ENCODE data around the gene ADH7. TPM values are rescaled to one million over a fixed set of nuclear protein-coding genes. Genes with fewer than 3 reads are reported as not detected.

ADH7 gene
- total RNA-seq (2014; rRNA removed; shearing (Covaris generic)): not detected in 2 replicates
- not detected in 2 replicates for polyA plus RNA-seq (2016; fragmentation: Nextera tagmentation; extraction: Ambion mirVana)

- Histone ChIP-seq H3K4me3 (no peak within 1 kb of the TSS), H3K79me2 (ENCODE audit: insufficient read depth) (no peaks in the 10 kb centered on the region), H3K4me1 (ENCODE audit: insufficient read depth) (no peaks in the 10 kb centered on the region), H3K27ac (no peak within 1 kb of the TSS), H3K36me3 (ENCODE audit: low read depth) (no peaks in the 10 kb centered on the region), H3K9me3 (ENCODE audit: low read depth) (no peaks in the 10 kb centered on the region), H4K20me1 (ENCODE audit: insufficient read depth) (no peaks in the 10 kb centered on the region), H3F3A (ENCODE audit: insufficient read depth) (no peaks in the 10 kb centered on the region), H3K27me3 (replicated peaks; ENCODE audit: insufficient read depth) (no peaks in the 10 kb centered on the region), H3K4me2 (ENCODE audit: unreplicated experiment) (no peak within 1 kb of the TSS), H3K9me2 (ENCODE audit: insufficient read depth) (no peaks in the 10 kb centered on the region), H3K9ac (no peak within 1 kb of the TSS), H2AFZ (no peak within 1 kb of the TSS)
- 75 to 84% methylated on average over 1 of the region's 1 CpG for WGBS, 2 experiments (ENCODE audit: low coverage in 1 of 2, low lambda C conversion rate in 2 of 2, missing lambda C conversion rate in 2 of 2)
- no peak for DNase-seq
- in situ Hi-C loops (cut with MboI): no loop called here
- no peak for TF ChIP-seq EZH2phosphoT487 (IDR thresholded peaks at IDR 0.05; ENCODE audit: insufficient read depth, low read depth)
- TF ChIP-seq EZH2 (IDR thresholded peaks at IDR 0.05; ENCODE audit: insufficient read depth, poor library complexity, severe bottlenecking): no peak
These were observed at the start of gene ADH7 for GRCh38 chr4:99435154-99435553. Gene ADH7, minus strand, starts transcription at chr4:99435342. Its CDS starts 109 bp downstream, at chr4:99435233.

GRCh38 chr4:99483636-99484035, 48.5 kb upstream of the ADH7 start:
- Histone ChIP-seq H3K4me2 (ENCODE audit: unreplicated experiment) (no peak overlapping the region), H3K27ac (no peak overlapping the region), H3K9me3 (ENCODE audit: low read depth) (no peaks in the 10 kb centered on the region), H3K9me2 (ENCODE audit: insufficient read depth) (no peaks in the 10 kb centered on the region), H3K79me2 (ENCODE audit: insufficient read depth) (no peaks in the 10 kb centered on the region), H3K27me3 (replicated peaks; ENCODE audit: insufficient read depth) (no peaks in the 10 kb centered on the region), H4K20me1 (ENCODE audit: insufficient read depth) (no peaks in the 10 kb centered on the region), H3F3A (ENCODE audit: insufficient read depth) (no peaks in the 10 kb centered on the region), H3K4me3 (no peak overlapping the region), H3K4me1 (ENCODE audit: insufficient read depth) (no peaks in the 10 kb centered on the region), H2AFZ (no peak overlapping the region), H3K36me3 (ENCODE audit: low read depth) (no peaks in the 10 kb centered on the region), H3K9ac (no peak overlapping the region)
- DNase-seq: peak; percentile 40
- TF ChIP-seq EZH2 (IDR thresholded peaks at IDR 0.05; ENCODE audit: insufficient read depth, poor library complexity, severe bottlenecking): no peak
- TF ChIP-seq EZH2phosphoT487 (IDR thresholded peaks at IDR 0.05; ENCODE audit: insufficient read depth, low read depth): no peak
- in situ Hi-C loops (cut with MboI): no loop called here
- WGBS, 2 experiments (ENCODE audit: low coverage in 1 of 2, low lambda C conversion rate in 2 of 2, missing lambda C conversion rate in 2 of 2): 0 to 4% methylated on average over 1 of the region's 1 CpG

GRCh38 chr4:99473131-99473530, 38.0 kb upstream of the ADH7 start:
- Histone ChIP-seq H3F3A (ENCODE audit: insufficient read depth) (no peaks in the 10 kb centered on the region), H3K4me1 (ENCODE audit: insufficient read depth) (no peaks in the 10 kb centered on the region), H3K27me3 (replicated peaks; ENCODE audit: insufficient read depth) (0 out of 2 replicates have a peak, but pooled peaks cover 5% of the 10 kb centered on the region), H3K9me3 (ENCODE audit: low read depth) (no peaks in the 10 kb centered on the region), H3K9me2 (ENCODE audit: insufficient read depth) (no peaks in the 10 kb centered on the region), H3K79me2 (ENCODE audit: insufficient read depth) (no peaks in the 10 kb centered on the region), H2AFZ (no peak overlapping the region), H3K4me2 (ENCODE audit: unreplicated experiment) (no peak overlapping the region), H3K27ac (no peak overlapping the region), H3K4me3 (no peak overlapping the region), H4K20me1 (ENCODE audit: insufficient read depth) (no peaks in the 10 kb centered on the region), H3K36me3 (ENCODE audit: low read depth) (no peaks in the 10 kb centered on the region), H3K9ac (no peak overlapping the region)
- no peak for TF ChIP-seq EZH2 (IDR thresholded peaks at IDR 0.05; ENCODE audit: insufficient read depth, poor library complexity, severe bottlenecking)
- no peak for TF ChIP-seq EZH2phosphoT487 (IDR thresholded peaks at IDR 0.05; ENCODE audit: insufficient read depth, low read depth)
- 0% methylated on average over 1 of the region's 1 CpG for WGBS, 2 experiments (ENCODE audit: low coverage in 1 of 2, low lambda C conversion rate in 2 of 2, missing lambda C conversion rate in 2 of 2)
- in situ Hi-C loops (cut with MboI): no loop called here
- DNase-seq: peak; percentile 64

GRCh38 chr4:99471896-99472295, 36.8 kb upstream of the ADH7 start:
- Histone ChIP-seq H3K36me3 (ENCODE audit: low read depth) (no peaks in the 10 kb centered on the region), H3K27ac (no peak overlapping the region), H3K4me3 (no peak overlapping the region), H3F3A (ENCODE audit: insufficient read depth) (no peaks in the 10 kb centered on the region), H2AFZ (no peak overlapping the region), H4K20me1 (ENCODE audit: insufficient read depth) (no peaks in the 10 kb centered on the region), H3K27me3 (replicated peaks; ENCODE audit: insufficient read depth) (0 out of 2 replicates have a peak, but pooled peaks cover 9% of the 10 kb centered on the region), H3K9me2 (ENCODE audit: insufficient read depth) (no peaks in the 10 kb centered on the region), H3K9me3 (ENCODE audit: low read depth) (no peaks in the 10 kb centered on the region), H3K9ac (no peak overlapping the region), H3K4me1 (ENCODE audit: insufficient read depth) (no peaks in the 10 kb centered on the region), H3K4me2 (ENCODE audit: unreplicated experiment) (no peak overlapping the region), H3K79me2 (ENCODE audit: insufficient read depth) (no peaks in the 10 kb centered on the region)
- TF ChIP-seq EZH2 (IDR thresholded peaks at IDR 0.05; ENCODE audit: insufficient read depth, poor library complexity, severe bottlenecking) (no peak), EZH2phosphoT487 (IDR thresholded peaks at IDR 0.05; ENCODE audit: insufficient read depth, low read depth) (no peak)
- DNase-seq: no peak
- 20 to 28% methylated on average over 1 of the region's 1 CpG for WGBS, 2 experiments (ENCODE audit: low coverage in 1 of 2, low lambda C conversion rate in 2 of 2, missing lambda C conversion rate in 2 of 2)
- in situ Hi-C loops (cut with MboI): no loop called here

GRCh38 chr4:99471349-99471748, 36.2 kb upstream of the ADH7 start:
- in situ Hi-C loops (cut with MboI): no loop called here
- Histone ChIP-seq H3K9ac (no peak overlapping the region), H3K27me3 (replicated peaks; ENCODE audit: insufficient read depth) (0 out of 2 replicates have a peak, but pooled peaks cover 9% of the 10 kb centered on the region), H3K4me1 (ENCODE audit: insufficient read depth) (no peaks in the 10 kb centered on the region), H3K9me3 (ENCODE audit: low read depth) (no peaks in the 10 kb centered on the region), H3K4me2 (ENCODE audit: unreplicated experiment) (no peak overlapping the region), H3K4me3 (no peak overlapping the region), H3K9me2 (ENCODE audit: insufficient read depth) (no peaks in the 10 kb centered on the region), H4K20me1 (ENCODE audit: insufficient read depth) (no peaks in the 10 kb centered on the region), H3K27ac (no peak overlapping the region), H2AFZ (no peak overlapping the region), H3K36me3 (ENCODE audit: low read depth) (no peaks in the 10 kb centered on the region), H3K79me2 (ENCODE audit: insufficient read depth) (no peaks in the 10 kb centered on the region), H3F3A (ENCODE audit: insufficient read depth) (no peaks in the 10 kb centered on the region)
- TF ChIP-seq EZH2 (IDR thresholded peaks at IDR 0.05; ENCODE audit: insufficient read depth, poor library complexity, severe bottlenecking) (no peak), EZH2phosphoT487 (IDR thresholded peaks at IDR 0.05; ENCODE audit: insufficient read depth, low read depth) (no peak)
- DNase-seq: no peak

Measured in GM23248 (cell line).